B cell (primary cell): ENCODE data around the gene DLK2. TPM values are rescaled to one million over a fixed set of nuclear protein-coding genes. Genes with fewer than 3 reads are reported as not detected.

Source experiments
- ATAC-seq: fragments of 200-7000 bp; cut with Tn5 transposase; one replicate; pipeline ENCODE4 v1.10.0; 2021; ENCODE audit warnings: low read depth, mild to moderate bottlenecking, moderate number of reproducible peaks, moderate library complexity
- CTCF ChIA-PET: fragments of 350-600 bp; sonication (Branson Sonifier 250); formaldehyde crosslinking; loops from one replicate; lab custom pipeline; 2021; ENCODE audit warnings: antibody characterized with exemption, inconsistent platforms; lab: Charles Lee
- POLR2A ChIA-PET: fragments of 350-600 bp; sonication (Branson Sonifier 250); formaldehyde crosslinking; loops from one replicate; lab custom pipeline; 2021; ENCODE audit warnings: antibody characterized with exemption; lab: Charles Lee
- DNase-seq: peaks from one replicate; pipeline ENCODE4 v3.0.0; 2013
- H2AFZ ChIP-seq: 2 replicates; pipeline ENCODE4 v1.6.1; 2012; ENCODE audit warnings: mild to moderate bottlenecking, low read depth, low read length; ENCODE audit not compliant: insufficient read depth, poor library complexity, severe bottlenecking
- H3K27ac ChIP-seq, 2 donors: 1 replicate in 1 of 2; 2 replicates in 1 of 2; pipeline ENCODE4 v1.5.1; 2012 to 2013; ENCODE audit warnings: low read length in 2 of 2, mild to moderate bottlenecking in 2 of 2, moderate library complexity in 1 of 2
- H3K27me3 ChIP-seq, 4 experiments: fragments of 200-600 bp in 1 of 4; sonication (generic) in 1 of 4; replicated peaks in 1 of 4; 1 replicate in 2 of 4; 2 replicates in 2 of 4; pipeline versions ENCODE4 v1.6.1 to v1.7.0; 2013 to 2016; ENCODE audit warnings: low read length in 3 of 4, mild to moderate bottlenecking in 2 of 4, mixed read lengths in 1 of 4, moderate library complexity in 1 of 4; ENCODE audit not compliant: insufficient read depth in 4 of 4, control insufficient read depth in 3 of 4; ENCODE audit errors: control extremely low read depth in 1 of 4
- H3K36me3 ChIP-seq, 2 experiments: replicated peaks in 1 of 2; 1 replicate in 1 of 2; 2 replicates in 1 of 2; pipeline versions ENCODE4 v1.6.1 to v1.7.1; 2013; ENCODE audit warnings: low read length in 1 of 2; ENCODE audit not compliant: insufficient read depth in 2 of 2, control insufficient read depth in 1 of 2; ENCODE audit errors: control extremely low read depth in 1 of 2, extremely low read depth in 1 of 2
- H3K4me1 ChIP-seq, 2 donors: fragments of 200-600 bp in 1 of 2; sonication (generic) in 1 of 2; 1 replicate in 1 of 2; 2 replicates in 1 of 2; pipeline versions ENCODE4 v1.5.1 to v1.6.1; 2013 to 2017; ENCODE audit warnings: low read length in 2 of 2; ENCODE audit not compliant: control insufficient read depth in 2 of 2, insufficient read depth in 2 of 2
- H3K4me2 ChIP-seq: replicated peaks from 2 replicates; pipeline ENCODE3; 2012; ENCODE audit warnings: mild to moderate bottlenecking, low read depth, low read length; ENCODE audit not compliant: poor library complexity, severe bottlenecking
- H3K4me3 ChIP-seq, 5 experiments: fragments of 200-600 bp in 1 of 5; sonication (generic) in 1 of 5; 1 replicate in 3 of 5; 2 replicates in 2 of 5; pipeline versions ENCODE4 v1.5.1 to v1.7.0; 2011 to 2016; ENCODE audit warnings: low read length in 4 of 5, mild to moderate bottlenecking in 4 of 5, low read depth in 2 of 5, control low read depth in 1 of 5, moderate library complexity in 1 of 5; ENCODE audit not compliant: insufficient read depth in 1 of 5; ENCODE audit errors: control extremely low read depth in 1 of 5, extremely low read depth in 1 of 5
- H3K79me2 ChIP-seq: fragments of 200-600 bp; sonication (generic); one replicate; pipeline ENCODE4 v1.6.0; 2016; ENCODE audit warnings: low read length; ENCODE audit not compliant: control insufficient read depth, insufficient read depth
- H3K9ac ChIP-seq: fragments of 200-600 bp; sonication (generic); 2 replicates; pipeline ENCODE4 v1.6.1; 2017; ENCODE audit warnings: mild to moderate bottlenecking, low read length, moderate library complexity
- H3K9me3 ChIP-seq, 3 donors: one replicate each; pipeline versions ENCODE4 v1.6.1 to v1.7.1; 2013; ENCODE audit warnings: low read length in 2 of 3; ENCODE audit not compliant: control insufficient read depth in 2 of 3, insufficient read depth in 1 of 3; ENCODE audit errors: control extremely low read depth in 1 of 3
- H4K20me1 ChIP-seq: 2 replicates; pipeline ENCODE4 v1.6.0; 2012; ENCODE audit warnings: mild to moderate bottlenecking, low read length; ENCODE audit not compliant: insufficient read depth, control insufficient read depth, poor library complexity, severe bottlenecking
- H3K27ac Mint-ChIP-seq: one replicate; pipeline ENCODE4 v1.8.0; 2021; ENCODE audit warnings: mixed read lengths
- H3K27me3 Mint-ChIP-seq: one replicate; pipeline ENCODE4 v1.8.0; 2021; ENCODE audit warnings: mixed read lengths
- H3K4me1 Mint-ChIP-seq: one replicate; pipeline ENCODE4 v1.8.0; 2021; ENCODE audit warnings: mixed read lengths
- H3K4me3 Mint-ChIP-seq: one replicate; pipeline ENCODE4 v1.8.0; 2021; ENCODE audit warnings: mixed read lengths
- H3K9me3 Mint-ChIP-seq: one replicate; pipeline ENCODE4 v1.8.0; 2022; ENCODE audit warnings: mixed read lengths; ENCODE audit not compliant: insufficient read depth
- EZH2 ChIP-seq: IDR thresholded peaks from 2 replicates; pipeline ENCODE4 v1.6.1; 2012; ENCODE audit warnings: borderline replicate concordance, low read depth, mild to moderate bottlenecking, moderate library complexity, low read length; ENCODE audit not compliant: insufficient read depth, poor library complexity, severe bottlenecking
- WGBS: methylation state at CpG from one replicate; pipeline ENCODE4 v1.1.5; 2013; ENCODE audit warnings: missing lambda C conversion rate; ENCODE audit not compliant: insufficient coverage; 5-methylcytosine and 5-hydroxymethylcytosine counted together
- intact Hi-C: fragments of 100-400 bp; cut with micrococcal nuclease; formaldehyde crosslinking; loops from one replicate; pipeline ENCODE4 v1.10.0; 2022
- polyA plus RNA-seq: library from polyadenylated mRNA; depleted of rRNA; stranded (reverse); fragments of >200 nt; gene quantifications from 2 replicates; pipeline ENCODE4 v1.2.3, GENCODE V29; 2012
- total RNA-seq, 2 donors: library from RNA; stranded (reverse); fragments of 120-200 nt in 1 of 2; gene quantifications; 1 replicate in 1 of 2; 2 replicates in 1 of 2; pipeline versions ENCODE4 v1.2.3 to v1.2.4, GENCODE V29; 2013 to 2022
- TF ChIP-seq, protein P1 (sequence below): fragments of 200-600 bp; IDR thresholded peaks from one replicate; pipeline ENCODE4 v1.8.0; 2022; ENCODE audit warnings: antibody characterized with exemption, mild to moderate bottlenecking

The DLK2 gene
- total and polyA plus RNA-seq, 2 donors (not counting 1 experiment from before 2014, with no cell fraction given): 0.34 TPM; not detected in 1

DNA sequence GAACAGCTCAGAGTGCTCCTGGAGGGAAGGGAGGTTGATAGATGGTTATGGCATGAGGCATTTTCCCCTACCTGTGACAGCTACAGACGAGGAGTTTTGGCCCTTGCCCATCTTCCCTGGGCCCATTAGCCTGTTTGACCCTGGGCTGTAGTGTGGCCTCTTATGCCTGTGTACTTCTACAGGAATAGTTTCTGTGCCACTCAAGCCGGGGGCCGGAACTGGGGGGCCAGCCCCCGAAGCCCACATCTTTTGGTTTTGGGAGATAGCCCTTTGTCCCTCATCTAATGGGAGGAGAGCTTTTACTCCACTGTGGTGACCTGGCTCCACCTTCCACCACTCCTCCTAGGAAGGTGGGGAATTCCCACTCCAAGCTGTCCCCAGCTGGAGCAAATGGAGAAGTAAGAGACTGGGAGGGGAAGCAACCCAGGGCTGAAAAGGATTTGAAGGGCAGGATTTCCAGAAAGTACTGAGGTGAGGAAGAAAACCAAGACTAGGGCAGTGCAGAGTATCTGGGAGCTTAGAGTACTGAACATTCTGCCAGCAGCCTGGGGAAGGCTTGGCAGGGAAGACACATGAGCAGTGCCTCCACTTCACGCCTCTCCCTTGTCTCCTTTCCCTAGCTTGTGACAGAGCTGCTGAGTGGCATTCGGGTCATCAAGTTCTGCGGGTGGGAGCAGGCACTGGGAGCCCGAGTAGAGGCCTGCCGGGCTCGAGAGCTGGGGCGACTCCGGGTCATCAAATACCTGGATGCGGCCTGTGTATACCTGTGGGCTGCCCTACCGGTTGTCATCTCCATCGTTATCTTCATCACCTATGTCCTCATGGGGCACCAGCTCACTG lies 21.1 kb downstream of the DLK2 start:
- no peak overlapping the region for H3K4me3 Mint-ChIP-seq
- CTCF ChIA-PET: interaction anchor here (0.9 to 1.4 kb wide), 2 partner anchors 36 to 73 kb away, joined by 4 read pairs; no protein-coding TSS in a partner anchor
- Histone ChIP-seq H3K79me2 (peaks cover 41% of the 10 kb centered on the region), H3K4me3 (no peak overlapping the region), H3K27ac (no peak overlapping the region), H3K4me2 (no peak overlapping the region), H3K9ac (no peak overlapping the region), H3K4me1 (no peaks in the 10 kb centered on the region), H3K36me3 (peaks cover 0 to 37% of the 10 kb centered on the region in 2 experiments), H3K27me3 (no peaks in the 10 kb centered on the region), H4K20me1 (peaks cover 17% of the 10 kb centered on the region), H2AFZ (no peak overlapping the region), H3K9me3 (no peaks in the 10 kb centered on the region)
- DNase-seq: no peak
- POLR2A ChIA-PET: no interaction called here
- TF ChIP-seq, protein P1, sequence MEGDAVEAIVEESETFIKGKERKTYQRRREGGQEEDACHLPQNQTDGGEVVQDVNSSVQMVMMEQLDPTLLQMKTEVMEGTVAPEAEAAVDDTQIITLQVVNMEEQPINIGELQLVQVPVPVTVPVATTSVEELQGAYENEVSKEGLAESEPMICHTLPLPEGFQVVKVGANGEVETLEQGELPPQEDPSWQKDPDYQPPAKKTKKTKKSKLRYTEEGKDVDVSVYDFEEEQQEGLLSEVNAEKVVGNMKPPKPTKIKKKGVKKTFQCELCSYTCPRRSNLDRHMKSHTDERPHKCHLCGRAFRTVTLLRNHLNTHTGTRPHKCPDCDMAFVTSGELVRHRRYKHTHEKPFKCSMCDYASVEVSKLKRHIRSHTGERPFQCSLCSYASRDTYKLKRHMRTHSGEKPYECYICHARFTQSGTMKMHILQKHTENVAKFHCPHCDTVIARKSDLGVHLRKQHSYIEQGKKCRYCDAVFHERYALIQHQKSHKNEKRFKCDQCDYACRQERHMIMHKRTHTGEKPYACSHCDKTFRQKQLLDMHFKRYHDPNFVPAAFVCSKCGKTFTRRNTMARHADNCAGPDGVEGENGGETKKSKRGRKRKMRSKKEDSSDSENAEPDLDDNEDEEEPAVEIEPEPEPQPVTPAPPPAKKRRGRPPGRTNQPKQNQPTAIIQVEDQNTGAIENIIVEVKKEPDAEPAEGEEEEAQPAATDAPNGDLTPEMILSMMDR: no peak
- TF ChIP-seq EZH2: no peak
- H3K27me3 Mint-ChIP-seq: no peaks in the 10 kb centered on the region
- ATAC-seq: no peak
- H3K9me3 Mint-ChIP-seq: no peaks in the 10 kb centered on the region
- H3K4me1 Mint-ChIP-seq: peaks cover 2% of the 10 kb centered on the region
- H3K27ac Mint-ChIP-seq: no peak overlapping the region
- intact Hi-C loops: no loop called here
- 87% methylated on average over 12 of the region's 15 CpGs for WGBS

DNA sequence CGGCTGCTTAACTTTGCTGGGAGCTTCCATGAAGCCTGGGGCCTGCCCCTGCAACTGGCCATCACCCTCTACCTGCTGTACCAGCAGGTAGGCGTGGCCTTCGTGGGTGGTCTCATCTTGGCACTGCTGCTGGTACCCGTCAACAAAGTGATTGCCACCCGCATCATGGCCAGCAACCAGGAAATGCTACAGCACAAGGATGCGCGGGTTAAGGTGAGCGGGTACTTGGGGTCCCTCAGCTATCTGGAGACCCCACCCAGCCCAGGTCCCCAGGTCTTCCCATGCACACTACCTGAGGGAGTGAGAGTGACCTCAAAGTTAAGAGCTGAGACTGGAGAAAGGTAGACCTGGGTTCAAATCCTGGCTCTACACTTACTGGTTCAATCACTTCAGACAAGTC lies 22.2 kb downstream of the DLK2 start:
- no peak overlapping the region for H3K27ac Mint-ChIP-seq
- H3K27me3 ChIP-seq: no peaks in the 10 kb centered on the region
- DNase-seq (no peak), ATAC-seq (no peak)
- H3K4me1 ChIP-seq: peaks cover 10% of the 10 kb centered on the region in 2 donors
- POLR2A ChIA-PET: no interaction called here
- no peaks in the 10 kb centered on the region for H3K27me3 Mint-ChIP-seq
- peaks cover 11% of the 10 kb centered on the region for H3K4me1 Mint-ChIP-seq
- CTCF ChIA-PET: interaction anchor here (0.9 to 1.4 kb wide), 2 partner anchors 35 to 74 kb away, joined by 4 read pairs; no protein-coding TSS in a partner anchor
- H3K9me3 Mint-ChIP-seq: no peaks in the 10 kb centered on the region
- peaks cover 52% of the 10 kb centered on the region for H3K79me2 ChIP-seq
- peaks cover 17% of the 10 kb centered on the region for H4K20me1 ChIP-seq
- no peak overlapping the region for H3K4me3 Mint-ChIP-seq
- no peaks in the 10 kb centered on the region for H3K9me3 ChIP-seq
- WGBS: 96% methylated on average over 5 of the region's 8 CpGs
- no peak overlapping the region for H2AFZ ChIP-seq
- TF ChIP-seq, protein P1: no peak
- TF ChIP-seq EZH2: no peak
- H3K4me2 ChIP-seq: no peak overlapping the region
- H3K4me3 ChIP-seq: no peak overlapping the region
- intact Hi-C loops: no loop called here
- no peak overlapping the region for H3K9ac ChIP-seq
- H3K27ac ChIP-seq: no peak overlapping the region
- peaks cover 0 to 27% of the 10 kb centered on the region in 2 experiments for H3K36me3 ChIP-seq
